GM12891 (cell line): ENCODE results near the gene SRL.

Experiments used
- PAX5 ChIP-seq: IDR thresholded peaks from 2 replicates; pipeline ENCODE4 v1.6.1; 2011; ENCODE audit warnings: low read length, moderate library complexity, mild to moderate bottlenecking; ENCODE audit not compliant: insufficient read depth, severe bottlenecking
- POLR2A ChIP-seq: IDR thresholded peaks from 2 replicates; pipeline ENCODE4 v1.6.1; 2011; ENCODE audit warnings: low read depth, low read length, control low read depth
- POLR2AphosphoS5 ChIP-seq: IDR thresholded peaks from 2 replicates; pipeline ENCODE4 v1.6.1; 2011; ENCODE audit warnings: low read depth, low read length, control low read depth
- POU2F2 ChIP-seq: IDR thresholded peaks from 2 replicates; pipeline ENCODE4 v1.6.1; 2011; ENCODE audit warnings: low read depth, mild to moderate bottlenecking, control low read depth, low read length, moderate library complexity
- SPI1 ChIP-seq: IDR thresholded peaks from 2 replicates; pipeline ENCODE4 v1.6.1; 2011; ENCODE audit warnings: low read depth, low read length, control low read depth
- TAF1 ChIP-seq: IDR thresholded peaks from 2 replicates; pipeline ENCODE4 v1.6.1; 2011; ENCODE audit warnings: low read depth, low read length, control low read depth

DNA sequence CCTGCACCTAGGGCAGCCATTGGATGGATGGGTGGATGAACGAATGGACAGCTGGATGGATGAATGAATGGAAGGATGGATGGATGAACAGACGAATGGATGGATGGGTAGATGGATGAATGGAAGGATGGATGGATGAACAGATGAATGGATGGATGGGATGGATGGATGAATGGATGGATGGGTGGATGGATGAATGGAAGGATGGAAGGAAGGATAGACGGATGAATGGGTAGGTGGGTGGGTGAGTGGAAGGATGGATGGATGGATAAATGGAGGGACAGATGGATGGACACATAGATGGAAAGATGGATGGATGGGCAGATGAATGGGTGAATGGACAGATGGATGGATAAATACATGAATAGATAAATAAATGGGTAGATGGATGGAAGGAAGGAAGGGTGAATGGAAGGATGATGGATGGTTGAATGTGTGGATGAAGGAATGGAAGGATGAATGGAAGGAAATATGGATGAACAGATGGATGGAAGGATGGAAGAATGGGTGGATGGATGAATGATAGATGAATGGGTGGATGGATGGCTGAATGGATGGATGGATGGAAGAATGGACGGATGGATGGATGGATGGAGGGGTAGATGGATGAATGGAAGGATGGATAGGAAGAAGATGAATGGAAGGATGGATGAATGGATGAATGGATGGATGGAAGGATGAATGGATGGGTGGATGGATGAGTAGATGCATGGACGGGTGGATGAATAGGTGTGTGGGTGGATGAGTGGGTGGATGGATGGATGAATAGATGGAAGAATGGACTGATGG is 15.4 kb downstream of the SRL start:
- TF ChIP-seq POLR2A (no peak), POLR2AphosphoS5 (no peak), TAF1 (no peak), SPI1 (no peak), POU2F2 (no peak), PAX5 (no peak)
